ENCODE data around the gene ZBTB16. TPM values are rescaled to one million over a fixed set of nuclear protein-coding genes. Genes with fewer than 3 reads are reported as not detected.

ZBTB16 gene
- total and polyA plus RNA-seq, 2 experiments from 2014 or later, result 0.29 to 1.4 TPM

- Histone ChIP-seq H3K9me2 (ENCODE audit: insufficient read depth) (no peaks in the 10 kb centered on the region), H3K4me1 (ENCODE audit: insufficient read depth) (no peaks in the 10 kb centered on the region), H3K4me2 (no peak overlapping the region), H2AFZ (no peak overlapping the region), H4K20me1 (replicated peaks; ENCODE audit: insufficient read depth) (no peaks in the 10 kb centered on the region), H3K79me2 (replicated peaks; ENCODE audit: insufficient read depth) (no peaks in the 10 kb centered on the region), H3K27me3 (ENCODE audit: insufficient read depth) (no peaks in the 10 kb centered on the region), H3K27ac (ENCODE audit: low read depth) (no peak overlapping the region), H3K4me3 (no peak overlapping the region), H3K36me3 (ENCODE audit: insufficient read depth) (no peaks in the 10 kb centered on the region), H3F3A (replicated peaks; ENCODE audit: low read depth) (no peaks in the 10 kb centered on the region)
- H3K9me3 Mint-ChIP-seq, result no peaks in the 10 kb centered on the region
- H3K4me3 Mint-ChIP-seq, result no peak overlapping the region
- ATAC-seq (no peak), DNase-seq (ENCODE audit: low spot score) (no peak)
- H3K36me3 Mint-ChIP-seq (ENCODE audit: low read depth), result no peaks in the 10 kb centered on the region
- peaks cover 9% of the 10 kb centered on the region for H3K27me3 Mint-ChIP-seq (ENCODE audit: insufficient read depth, low read depth, poor library complexity)
- peaks cover 22% of the 10 kb centered on the region for H3K4me1 Mint-ChIP-seq
- no peak overlapping the region for H3K27ac Mint-ChIP-seq
- TF ChIP-seq EZH2phosphoT487 (IDR thresholded peaks at IDR 0.05; ENCODE audit: unreplicated experiment) (no peak), REST (IDR thresholded peaks at IDR 0.05; ENCODE audit: unreplicated experiment) (no peak), POLR2AphosphoS5 (IDR thresholded peaks at IDR 0.05; ENCODE audit: low read depth) (no peak), NANOG (IDR thresholded peaks at IDR 0.05; ENCODE audit: borderline replicate concordance) (no peak), ZNF331 (CRISPR knock-in tag; IDR thresholded peaks at IDR 0.05; ENCODE audit: low read depth) (no peak), ETS1 (IDR thresholded peaks at IDR 0.05) (no peak), EZH2 (IDR thresholded peaks at IDR 0.05; ENCODE audit: low read depth, unreplicated experiment) (no peak), JUNB (IDR thresholded peaks at IDR 0.05; ENCODE audit: unreplicated experiment) (no peak)
Measured at GRCh38 chr11:114090225-114090910, 30.9 kb downstream of the ZBTB16 start.

- H3K9me2 ChIP-seq (ENCODE audit: insufficient read depth), result no peaks in the 10 kb centered on the region
- H3K4me3 Mint-ChIP-seq, result no peak overlapping the region
- H3K27me3 ChIP-seq (ENCODE audit: insufficient read depth), result no peaks in the 10 kb centered on the region
- H3F3A ChIP-seq (replicated peaks; ENCODE audit: low read depth), result no peaks in the 10 kb centered on the region
- no peak overlapping the region for H3K27ac ChIP-seq (ENCODE audit: low read depth)
- no peak for ATAC-seq
- no peaks in the 10 kb centered on the region for H3K4me1 ChIP-seq (ENCODE audit: insufficient read depth)
- H2AFZ ChIP-seq, result no peak overlapping the region
- no peak for DNase-seq (ENCODE audit: low spot score)
- no peaks in the 10 kb centered on the region for H3K9me3 Mint-ChIP-seq
- peaks cover 22% of the 10 kb centered on the region for H3K4me1 Mint-ChIP-seq
- H3K4me3 ChIP-seq, result no peak overlapping the region
- no peaks in the 10 kb centered on the region for H3K79me2 ChIP-seq (replicated peaks; ENCODE audit: insufficient read depth)
- H3K4me2 ChIP-seq, result no peak overlapping the region
- no peaks in the 10 kb centered on the region for H4K20me1 ChIP-seq (replicated peaks; ENCODE audit: insufficient read depth)
- no peaks in the 10 kb centered on the region for H3K36me3 ChIP-seq (ENCODE audit: insufficient read depth)
- no peak overlapping the region for H3K27ac Mint-ChIP-seq
- H3K27me3 Mint-ChIP-seq (ENCODE audit: insufficient read depth, low read depth, poor library complexity), result peaks cover 9% of the 10 kb centered on the region
- no peaks in the 10 kb centered on the region for H3K36me3 Mint-ChIP-seq (ENCODE audit: low read depth)
- TF ChIP-seq ZNF331 (CRISPR knock-in tag; IDR thresholded peaks at IDR 0.05; ENCODE audit: low read depth) (no peak), EZH2 (IDR thresholded peaks at IDR 0.05; ENCODE audit: low read depth, unreplicated experiment) (no peak), ZNF114 (CRISPR knock-in tag; IDR thresholded peaks at IDR 0.05) (no peak), STAT1 (IDR thresholded peaks at IDR 0.05; ENCODE audit: unreplicated experiment) (no peak), ETS1 (IDR thresholded peaks at IDR 0.05) (no peak), CTCF (conservative IDR thresholded peaks at IDR 0.05; ENCODE audit: low read depth in 2 of 2) (no peak), NANOG (IDR thresholded peaks at IDR 0.05; ENCODE audit: borderline replicate concordance) (no peak), EZH2phosphoT487 (IDR thresholded peaks at IDR 0.05; ENCODE audit: unreplicated experiment) (no peak)
Measured at GRCh38 chr11:114090976-114091375, 31.5 kb downstream of the ZBTB16 start.

Data from GM23338 (cell line).